AG08395 (cell line): ENCODE data around the gene DRD2.

Source experiments
- DNase-seq: peaks from one replicate; pipeline ENCODE4 v3.0.0; 2012; ENCODE audit warnings: mixed read lengths, low spot score

The DRD2 gene

GRCh38 chr11:113398669-113399430 lies 76.3 kb downstream of the DRD2 start:
- no peak for DNase-seq

GRCh38 chr11:113397821-113398220 lies 77.4 kb downstream of the DRD2 start:
- no peak for DNase-seq

GRCh38 chr11:113397212-113397611 lies 78.0 kb downstream of the DRD2 start:
- DNase-seq = no peak

- no peak for DNase-seq
These were observed 78.5 kb downstream of the DRD2 start for GRCh38 chr11:113396690-113397089.

GRCh38 chr11:113395782-113396336 lies 79.3 kb downstream of the DRD2 start:
- no peak for DNase-seq

- DNase-seq = no peak
These were observed 80.3 kb downstream of the DRD2 start for GRCh38 chr11:113394919-113395318.

GRCh38 chr11:113393501-113393985 lies 81.7 kb downstream of the DRD2 start:
- DNase-seq = no peak

- DNase-seq = no peak
These were observed 82.8 kb downstream of the DRD2 start for GRCh38 chr11:113392236-113392921.

GRCh38 chr11:113389272-113389671 lies 85.9 kb downstream of the DRD2 start:
- DNase-seq = no peak

GRCh38 chr11:113387605-113388211 lies 87.5 kb downstream of the DRD2 start, which contains the start of gene ANKK1:
Gene ANKK1, plus strand, starts transcription at chr11:113387779. Its CDS starts 106 bp downstream, at chr11:113387885.
- no peak for DNase-seq

- DNase-seq = no peak
These were observed 88.3 kb downstream of the DRD2 start for GRCh38 chr11:113386866-113387265.

GRCh38 chr11:113385749-113386148 lies 89.4 kb downstream of the DRD2 start:
- DNase-seq = no peak

GRCh38 chr11:113384551-113384950 lies 90.6 kb downstream of the DRD2 start:
- peak; percentile 83 for DNase-seq

- DNase-seq = no peak
These were observed 93.1 kb downstream of the DRD2 start for GRCh38 chr11:113382121-113382520.

GRCh38 chr11:113378692-113379091 lies 96.5 kb downstream of the DRD2 start:
- no peak for DNase-seq

GRCh38 chr11:113377681-113378412 lies 97.4 kb downstream of the DRD2 start:
- DNase-seq = no peak

GRCh38 chr11:113376156-113376555 lies 99.0 kb downstream of the DRD2 start:
- no peak for DNase-seq

GRCh38 chr11:113375402-113375801 lies 99.8 kb downstream of the DRD2 start:
- no peak for DNase-seq

GRCh38 chr11:113373981-113374560 lies 101.1 kb downstream of the DRD2 start:
- no peak for DNase-seq

GRCh38 chr11:113373306-113373705 lies 101.9 kb downstream of the DRD2 start:
- DNase-seq = peak; percentile 72

GRCh38 chr11:113372309-113372708 lies 102.9 kb downstream of the DRD2 start:
- DNase-seq = no peak
